Measurements from ENCODE around the gene CDH23. TPM values are rescaled to one million over a fixed set of nuclear protein-coding genes. Genes with fewer than 3 reads are reported as not detected.

CDH23 gene
- total RNA-seq, 3 donors from 2014 or later: 1.8 to 3.6 (median 3.0) TPM

GRCh38 chr10:71725249-71725648 lies 328.5 kb downstream of the CDH23 start:
- no peak for ATAC-seq
- Histone ChIP-seq H3K4me1 (ENCODE audit: low read depth) (peaks cover 45% of the 10 kb centered on the region), H3K9me3 (no peaks in the 10 kb centered on the region), H3K4me3 (no peak overlapping the region), H3K36me3 (ENCODE audit: low read depth) (no peaks in the 10 kb centered on the region)
- intact Hi-C loops (cut with DNase I, micrococcal nuclease): loop anchor here in 1 of 2 donors (10.0 kb wide), 1 partner anchor 50 kb away; the partner anchor contains the start of gene VSIR
- no peak for DNase-seq
- no peak for TF ChIP-seq CTCF (IDR thresholded peaks at IDR 0.05)

- H3K4me1 ChIP-seq (ENCODE audit: low read depth): peaks cover 45% of the 10 kb centered on the region
- H3K4me3 ChIP-seq: no peak overlapping the region
- ATAC-seq (no peak), DNase-seq (peak in 1 of 3 donors; percentile 68)
- H3K9me3 ChIP-seq: no peaks in the 10 kb centered on the region
- H3K36me3 ChIP-seq (ENCODE audit: low read depth): no peaks in the 10 kb centered on the region
- intact Hi-C loops (cut with DNase I, micrococcal nuclease): loop anchor here in 1 of 2 donors (10.0 kb wide), 1 partner anchor 49 kb away; the partner anchor contains the start of gene VSIR
- TF ChIP-seq CTCF (IDR thresholded peaks at IDR 0.05): peak; percentile 9
Measured at GRCh38 chr10:71725998-71726579, 329.4 kb downstream of the CDH23 start.

DNA sequence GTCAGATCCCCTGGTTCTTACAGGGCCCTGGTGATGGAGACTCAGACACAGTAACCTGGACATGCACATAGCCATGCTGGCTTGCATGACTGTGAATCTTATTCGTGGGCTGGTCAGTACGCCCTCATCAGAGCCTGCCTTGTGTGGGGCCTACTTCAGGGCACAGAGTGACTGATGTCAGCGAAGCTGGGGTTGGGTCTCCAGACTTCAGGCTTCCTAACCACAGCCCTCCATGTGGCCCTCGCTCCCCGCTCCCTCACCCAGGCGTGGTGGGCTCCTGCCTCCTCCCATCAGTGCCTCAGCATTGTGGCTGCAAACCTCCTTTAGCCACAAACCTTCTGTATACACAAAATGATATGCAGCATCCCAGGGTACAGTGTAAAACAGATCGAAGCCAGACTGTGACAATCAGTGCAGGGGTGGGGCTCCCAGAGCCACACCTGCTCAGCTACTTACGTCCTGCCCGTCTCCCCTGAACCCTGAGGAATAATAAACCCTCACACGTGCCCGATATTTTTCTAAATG lies 329.9 kb downstream of the CDH23 start:
- peaks cover 45% of the 10 kb centered on the region for H3K4me1 ChIP-seq (ENCODE audit: low read depth)
- DNase-seq: no peak
- H3K4me3 ChIP-seq: no peak overlapping the region

GRCh38 chr10:71727105-71727737 lies 330.5 kb downstream of the CDH23 start:
- no peaks in the 10 kb centered on the region for H3K36me3 ChIP-seq (ENCODE audit: low read depth)
- H3K4me1 ChIP-seq (ENCODE audit: low read depth): peaks cover 45% of the 10 kb centered on the region
- H3K4me3 ChIP-seq: no peak overlapping the region
- intact Hi-C loops (cut with DNase I, micrococcal nuclease): loop anchor here in 1 of 2 donors (10.0 kb wide), 1 partner anchor 48 kb away; the partner anchor contains the start of gene VSIR
- no peaks in the 10 kb centered on the region for H3K9me3 ChIP-seq
- ATAC-seq (peak; percentile 31), DNase-seq (no peak)
- no peak for TF ChIP-seq CTCF (IDR thresholded peaks at IDR 0.05)

More for the DNA sequence above, 329.9 kb downstream of the CDH23 start:
- Histone ChIP-seq H3K36me3 (ENCODE audit: low read depth) (no peaks in the 10 kb centered on the region), H3K9me3 (no peaks in the 10 kb centered on the region)
- peak; percentile 47 for ATAC-seq
- intact Hi-C loops (cut with DNase I, micrococcal nuclease): loop anchor here in 1 of 2 donors (10.0 kb wide), 1 partner anchor 48 kb away; the partner anchor contains the start of gene VSIR
- TF ChIP-seq CTCF (IDR thresholded peaks at IDR 0.05): no peak

GRCh38 chr10:71727738-71728737 lies 331.3 kb downstream of the CDH23 start:
- H3K9me3 ChIP-seq: no peaks in the 10 kb centered on the region
- peaks cover 45% of the 10 kb centered on the region for H3K4me1 ChIP-seq (ENCODE audit: low read depth)
- no peaks in the 10 kb centered on the region for H3K36me3 ChIP-seq (ENCODE audit: low read depth)
- DNase-seq (peak; percentile 87 to 91 (median 88)), ATAC-seq (peak; percentile 76)
- intact Hi-C loops (cut with DNase I, micrococcal nuclease): loop anchor here in 1 of 2 donors (10.0 kb wide), 1 partner anchor 47 kb away; the partner anchor contains the start of gene VSIR
- TF ChIP-seq CTCF (IDR thresholded peaks at IDR 0.05): no peak
- H3K4me3 ChIP-seq: no peak overlapping the region
